HepG2 (cell line): ENCODE measurements around the gene TMEM80. TPM values are rescaled to one million over a fixed set of nuclear protein-coding genes. Genes with fewer than 3 reads are reported as not detected.

Experiments used
- ARNTL ChIP-seq: sonication (generic); formaldehyde crosslinking; IDR thresholded peaks from 2 replicates; pipeline ENCODE4 v1.4.0; 2020; ENCODE audit warnings: mild to moderate bottlenecking, missing genetic modification reagents
- ATM ChIP-seq: fragments of 450-650 bp; IDR thresholded peaks from 2 replicates; pipeline ENCODE4 v1.7.1; 2017; ENCODE audit warnings: mild to moderate bottlenecking, borderline replicate concordance
- HDAC2 ChIP-seq: sonication (generic); formaldehyde crosslinking; IDR thresholded peaks from 2 replicates; pipeline ENCODE4 v1.4.0; 2020; ENCODE audit warnings: missing genetic modification reagents
- HHEX ChIP-seq: IDR thresholded peaks from 2 replicates; pipeline ENCODE4 v1.6.1; 2016; ENCODE audit warnings: control low read depth
- HOXA3 ChIP-seq: sonication (generic); formaldehyde crosslinking; IDR thresholded peaks from 2 replicates; pipeline ENCODE4 v1.5.0; 2020; ENCODE audit warnings: missing genetic modification reagents
- MIER2 ChIP-seq: IDR thresholded peaks from 2 replicates; pipeline ENCODE4 v1.6.1; 2016; ENCODE audit warnings: missing biosample characterization, missing genetic modification reagents
- NCOA2 ChIP-seq: sonication (generic); formaldehyde crosslinking; IDR thresholded peaks from 2 replicates; pipeline ENCODE4 v1.8.0; 2022; ENCODE audit warnings: inconsistent platforms
- NFKB2 ChIP-seq: sonication (generic); formaldehyde crosslinking; IDR thresholded peaks from 2 replicates; pipeline ENCODE4 v1.4.0; 2020; ENCODE audit warnings: missing genetic modification reagents, borderline replicate concordance
- PPARG ChIP-seq: conservative IDR thresholded peaks from 2 replicates; pipeline ENCODE4 v1.6.1; 2016; ENCODE audit warnings: missing biosample characterization, missing genetic modification reagents
- REL ChIP-seq: sonication (generic); formaldehyde crosslinking; conservative IDR thresholded peaks from 2 replicates; pipeline ENCODE4 v1.8.0; 2022; ENCODE audit warnings: mild to moderate bottlenecking, missing genetic modification reagents, moderate library complexity
- SMAD3 ChIP-seq: sonication (generic); formaldehyde crosslinking; IDR thresholded peaks from 2 replicates; pipeline ENCODE4 v1.4.0; 2020; ENCODE audit warnings: missing genetic modification reagents
- U2AF2 ChIP-seq: fragments of 200-400 bp; formaldehyde crosslinking; IDR thresholded peaks from 2 replicates; pipeline ENCODE4 v1.6.1; 2017; ENCODE audit warnings: low read depth, mild to moderate bottlenecking, low read length
- ZNF552 ChIP-seq: sonication (generic); formaldehyde crosslinking; IDR thresholded peaks from 2 replicates; pipeline ENCODE4 v1.9.0; 2022; ENCODE audit warnings: missing genetic modification reagents, mild to moderate bottlenecking, borderline replicate concordance
- ZNF556 ChIP-seq: sonication (generic); formaldehyde crosslinking; IDR thresholded peaks from 2 replicates; pipeline ENCODE4 v1.4.0; 2020; ENCODE audit warnings: mild to moderate bottlenecking, missing genetic modification reagents, borderline replicate concordance
- ZNF749 ChIP-seq: sonication (generic); formaldehyde crosslinking; IDR thresholded peaks from 2 replicates; pipeline ENCODE4 v1.8.0; 2022; ENCODE audit warnings: mild to moderate bottlenecking, missing genetic modification reagents, moderate library complexity, borderline replicate concordance
- polyA plus RNA-seq, 8 experiments: library from polyadenylated mRNA; depleted of rRNA in 3 of 8; stranded (reverse) in 7 of 8; unstranded in 1 of 8; fragments of >200 nt; fragmentation: Illumina TruSeq in 4 of 8; extraction: Trizol in 4 of 8; gene quantifications; 2 replicates each; pipeline versions ENCODE4 v1.2.1 to v1.2.3, GENCODE V29; 2011 to 2016; ENCODE audit warnings: low read depth in 4 of 8, missing spikeins in 1 of 8, mixed read lengths in 1 of 8; ENCODE audit not compliant: insufficient read depth in 1 of 8
- total RNA-seq, 5 experiments: library from RNA; depleted of rRNA; stranded (reverse); fragments of >200 nt; fragmentation: Illumina TruSeq; extraction: Trizol; gene quantifications; 2 replicates each; pipeline ENCODE4 v1.2.3, GENCODE V29; 2016; ENCODE audit warnings: low read depth in 1 of 5
- TF ChIP-seq, protein P1 (sequence below), 2 experiments: fragments of 450-650 bp in 1 of 2; sonication (generic) in 1 of 2; formaldehyde crosslinking in 1 of 2; IDR thresholded peaks; 2 replicates each; pipeline versions ENCODE4 v1.6.1 to v1.8.0; 2016 to 2022; ENCODE audit warnings: antibody characterized with exemption in 1 of 2, mild to moderate bottlenecking in 1 of 2, missing genetic modification reagents in 1 of 2
- TF ChIP-seq, protein P2 (sequence below): IDR thresholded peaks from 2 replicates; pipeline ENCODE4 v1.6.1; 2012; ENCODE audit warnings: inconsistent platforms
- TF ChIP-seq, protein P3 (sequence below): sonication (generic); formaldehyde crosslinking; conservative IDR thresholded peaks from 2 replicates; pipeline ENCODE4 v1.8.0; 2022; ENCODE audit warnings: low read depth, missing genetic modification reagents

Gene TMEM80
- total and polyA plus RNA-seq, 2 of the 13 experiments (the other 11 are each of a cell fraction or from before 2014, with no cell fraction given), result 5.6 to 17.1 TPM

DNA sequence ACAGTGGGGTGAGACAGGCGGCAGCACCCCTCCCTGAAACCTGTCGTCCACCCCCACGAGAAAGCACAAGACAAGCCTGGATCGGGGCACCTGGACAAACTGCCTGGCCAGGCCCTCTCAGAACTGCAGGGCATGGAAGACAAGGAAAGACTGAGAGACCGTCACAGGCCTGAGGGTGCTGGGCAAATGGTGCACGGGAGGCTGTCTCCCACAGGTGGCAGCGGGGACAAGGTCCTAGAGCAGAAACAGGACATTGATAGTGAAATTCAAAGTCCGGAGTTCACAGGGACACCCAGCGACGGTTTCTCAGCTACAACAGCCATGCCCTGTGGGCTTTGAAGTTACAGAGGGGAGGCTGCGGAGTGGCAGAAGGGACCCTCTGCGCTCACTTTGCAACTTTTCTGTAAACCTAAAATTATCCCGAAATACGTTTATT is 37.9 kb upstream of the TMEM80 start (continued):
- TF ChIP-seq, protein P1, sequence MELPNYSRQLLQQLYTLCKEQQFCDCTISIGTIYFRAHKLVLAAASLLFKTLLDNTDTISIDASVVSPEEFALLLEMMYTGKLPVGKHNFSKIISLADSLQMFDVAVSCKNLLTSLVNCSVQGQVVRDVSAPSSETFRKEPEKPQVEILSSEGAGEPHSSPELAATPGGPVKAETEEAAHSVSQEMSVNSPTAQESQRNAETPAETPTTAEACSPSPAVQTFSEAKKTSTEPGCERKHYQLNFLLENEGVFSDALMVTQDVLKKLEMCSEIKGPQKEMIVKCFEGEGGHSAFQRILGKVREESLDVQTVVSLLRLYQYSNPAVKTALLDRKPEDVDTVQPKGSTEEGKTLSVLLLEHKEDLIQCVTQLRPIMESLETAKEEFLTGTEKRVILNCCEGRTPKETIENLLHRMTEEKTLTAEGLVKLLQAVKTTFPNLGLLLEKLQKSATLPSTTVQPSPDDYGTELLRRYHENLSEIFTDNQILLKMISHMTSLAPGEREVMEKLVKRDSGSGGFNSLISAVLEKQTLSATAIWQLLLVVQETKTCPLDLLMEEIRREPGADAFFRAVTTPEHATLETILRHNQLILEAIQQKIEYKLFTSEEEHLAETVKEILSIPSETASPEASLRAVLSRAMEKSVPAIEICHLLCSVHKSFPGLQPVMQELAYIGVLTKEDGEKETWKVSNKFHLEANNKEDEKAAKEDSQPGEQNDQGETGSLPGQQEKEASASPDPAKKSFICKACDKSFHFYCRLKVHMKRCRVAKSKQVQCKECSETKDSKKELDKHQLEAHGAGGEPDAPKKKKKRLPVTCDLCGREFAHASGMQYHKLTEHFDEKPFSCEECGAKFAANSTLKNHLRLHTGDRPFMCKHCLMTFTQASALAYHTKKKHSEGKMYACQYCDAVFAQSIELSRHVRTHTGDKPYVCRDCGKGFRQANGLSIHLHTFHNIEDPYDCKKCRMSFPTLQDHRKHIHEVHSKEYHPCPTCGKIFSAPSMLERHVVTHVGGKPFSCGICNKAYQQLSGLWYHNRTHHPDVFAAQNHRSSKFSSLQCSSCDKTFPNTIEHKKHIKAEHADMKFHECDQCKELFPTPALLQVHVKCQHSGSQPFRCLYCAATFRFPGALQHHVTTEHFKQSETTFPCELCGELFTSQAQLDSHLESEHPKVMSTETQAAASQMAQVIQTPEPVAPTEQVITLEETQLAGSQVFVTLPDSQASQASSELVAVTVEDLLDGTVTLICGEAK (IDR thresholded peaks at IDR 0.05), result no peak
- TF ChIP-seq, protein P1 (CRISPR knock-in tag; IDR thresholded peaks at IDR 0.05), result no peak
- TF ChIP-seq, protein P2, sequence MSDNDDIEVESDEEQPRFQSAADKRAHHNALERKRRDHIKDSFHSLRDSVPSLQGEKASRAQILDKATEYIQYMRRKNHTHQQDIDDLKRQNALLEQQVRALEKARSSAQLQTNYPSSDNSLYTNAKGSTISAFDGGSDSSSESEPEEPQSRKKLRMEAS, result peak; percentile 32; the same call in 1 of the 2 replicates
- no peak for TF ChIP-seq ARNTL (CRISPR knock-in tag)
- no peak for TF ChIP-seq MIER2 (CRISPR knock-in tag)
- TF ChIP-seq ATM, result no peak
- peak; percentile 45; the same call in 1 of the 2 replicates for TF ChIP-seq HDAC2 (CRISPR knock-in tag)
- TF ChIP-seq ZNF552 (CRISPR knock-in tag), result no peak
- TF ChIP-seq U2AF2, result no peak
- TF ChIP-seq ZNF749 (CRISPR knock-in tag), result no peak
- TF ChIP-seq, protein P3, sequence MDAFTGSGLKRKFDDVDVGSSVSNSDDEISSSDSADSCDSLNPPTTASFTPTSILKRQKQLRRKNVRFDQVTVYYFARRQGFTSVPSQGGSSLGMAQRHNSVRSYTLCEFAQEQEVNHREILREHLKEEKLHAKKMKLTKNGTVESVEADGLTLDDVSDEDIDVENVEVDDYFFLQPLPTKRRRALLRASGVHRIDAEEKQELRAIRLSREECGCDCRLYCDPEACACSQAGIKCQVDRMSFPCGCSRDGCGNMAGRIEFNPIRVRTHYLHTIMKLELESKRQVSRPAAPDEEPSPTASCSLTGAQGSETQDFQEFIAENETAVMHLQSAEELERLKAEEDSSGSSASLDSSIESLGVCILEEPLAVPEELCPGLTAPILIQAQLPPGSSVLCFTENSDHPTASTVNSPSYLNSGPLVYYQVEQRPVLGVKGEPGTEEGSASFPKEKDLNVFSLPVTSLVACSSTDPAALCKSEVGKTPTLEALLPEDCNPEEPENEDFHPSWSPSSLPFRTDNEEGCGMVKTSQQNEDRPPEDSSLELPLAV (CRISPR knock-in tag), result no peak
- peak; percentile 28; the same call in 1 of the 2 replicates for TF ChIP-seq PPARG
- 0 out of 2 replicates have a peak, but pooled peaks have one; percentile 15 for TF ChIP-seq NFKB2 (CRISPR knock-in tag)
- no peak for TF ChIP-seq REL (CRISPR knock-in tag)
- no peak for TF ChIP-seq HHEX (CRISPR knock-in tag)
- TF ChIP-seq NCOA2, result 0 out of 2 replicates have a peak, but pooled peaks have one; percentile 22
- TF ChIP-seq HOXA3, result peak; percentile 75; the same call in 1 of the 2 replicates
- 0 out of 2 replicates have a peak, but pooled peaks have one; percentile 49 for TF ChIP-seq ZNF556
- TF ChIP-seq SMAD3 (CRISPR knock-in tag), result no peak
